Stimulated activated CD4-positive, alpha-beta T cell treated with anti-CD3 and anti-CD28 coated beads, Interleukin-2, amount 100 ng/mL, for 24 hours (primary cell): ENCODE measurements around the gene LSR.

Source experiments
- DNase-seq, 2 donors: peaks; one replicate each; pipeline ENCODE4 v3.0.0-alpha.2; 2020

Gene LSR

DNA sequence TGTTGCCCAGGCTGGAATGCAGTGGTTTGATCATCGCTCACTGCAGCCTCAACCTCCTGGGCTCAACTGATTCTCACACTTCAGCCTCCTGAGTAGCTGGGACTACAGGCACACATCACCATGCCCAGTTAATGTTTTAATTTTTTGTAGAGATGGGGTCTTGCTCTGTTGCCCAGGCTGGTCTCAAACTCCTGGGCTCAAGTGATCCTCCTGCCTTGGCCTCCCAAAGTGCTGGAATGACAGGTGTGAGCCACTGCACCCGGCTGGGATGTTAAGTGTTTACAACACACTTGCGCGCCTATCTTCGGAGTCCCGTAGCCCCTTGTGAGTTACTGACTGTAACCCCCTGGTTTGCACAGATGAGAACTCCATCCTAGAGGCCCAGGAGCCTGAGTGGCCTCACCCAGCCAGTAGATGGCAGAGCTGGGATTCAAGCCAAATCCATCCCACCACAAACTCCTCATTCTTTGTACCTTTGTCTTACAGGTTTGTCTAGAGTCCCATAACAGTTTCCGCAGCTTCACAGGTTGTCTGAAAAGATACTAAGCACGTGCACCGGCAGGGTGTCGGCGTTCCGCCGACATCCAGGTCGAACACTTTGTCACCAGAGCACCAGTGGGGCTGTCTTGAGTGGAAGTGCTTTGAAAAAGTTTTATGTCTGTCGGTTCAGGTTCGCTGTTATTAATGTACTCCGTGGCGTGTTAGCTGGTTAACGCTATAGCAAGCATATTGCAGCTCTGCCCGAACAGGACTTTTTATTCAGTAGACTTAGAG lies 57.9 kb downstream of the LSR start:
- no peak for DNase-seq

- no peak for DNase-seq
Measured at GRCh38 chr19:35307931-35308330, 59.1 kb downstream of the LSR start.

DNA sequence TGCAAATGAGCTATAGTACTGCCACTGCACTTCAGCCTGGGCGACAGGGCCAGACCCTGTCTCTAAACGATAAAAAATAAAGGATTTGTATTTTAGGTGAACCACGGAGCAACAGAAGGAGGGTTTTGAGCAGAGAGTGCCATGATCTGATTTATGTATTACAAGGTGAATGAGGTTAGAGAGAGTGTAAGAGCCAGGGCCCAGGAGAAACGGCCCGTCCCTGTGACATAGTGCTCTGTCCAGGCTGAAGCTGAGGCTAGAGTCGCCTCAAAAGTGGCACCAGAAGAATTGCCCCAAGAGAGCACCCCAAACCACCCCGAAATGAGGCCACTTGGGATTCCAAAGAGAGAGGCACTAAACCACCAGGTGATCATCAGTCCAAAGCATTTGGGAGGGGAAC lies 60.1 kb downstream of the LSR start:
- DNase-seq, result no peak

DNA sequence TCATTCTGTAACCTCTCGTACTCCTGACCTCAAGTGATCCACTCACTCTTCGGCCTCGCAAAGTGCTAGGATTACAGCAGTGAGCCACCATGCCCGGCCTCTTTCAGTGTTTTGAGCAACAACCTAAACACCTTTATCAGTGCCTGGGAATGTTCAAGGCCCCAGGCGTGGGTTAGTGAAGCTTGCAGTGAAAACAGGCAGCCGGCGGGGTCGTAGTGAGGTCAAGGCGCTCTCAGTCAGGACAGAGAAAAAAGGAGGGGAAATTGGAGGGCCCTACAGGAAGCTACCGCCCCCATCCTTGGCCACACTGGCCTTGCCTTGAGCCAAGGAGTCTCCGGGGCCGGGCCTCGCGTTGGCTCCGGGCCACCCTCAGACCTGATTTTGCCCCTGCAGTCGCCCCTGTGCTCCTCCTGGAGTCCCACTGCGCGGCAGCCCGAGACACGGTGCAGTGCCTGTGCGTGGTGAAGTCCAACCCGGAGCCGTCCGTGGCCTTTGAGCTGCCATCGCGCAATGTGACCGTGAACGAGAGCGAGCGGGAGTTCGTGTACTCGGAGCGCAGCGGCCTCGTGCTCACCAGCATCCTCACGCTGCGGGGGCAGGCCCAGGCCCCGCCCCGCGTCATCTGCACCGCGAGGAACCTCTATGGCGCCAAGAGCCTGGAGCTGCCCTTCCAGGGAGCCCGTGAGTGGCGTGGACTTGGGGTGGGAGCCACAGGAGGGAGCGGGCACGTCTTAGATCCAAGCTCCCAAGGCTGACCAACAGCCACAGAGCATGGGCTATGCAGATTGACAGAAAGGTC lies 60.9 kb downstream of the LSR start:
- no peak for DNase-seq

GRCh38 chr19:35310331-35310730 lies 61.5 kb downstream of the LSR start:
- DNase-seq, result no peak

DNA sequence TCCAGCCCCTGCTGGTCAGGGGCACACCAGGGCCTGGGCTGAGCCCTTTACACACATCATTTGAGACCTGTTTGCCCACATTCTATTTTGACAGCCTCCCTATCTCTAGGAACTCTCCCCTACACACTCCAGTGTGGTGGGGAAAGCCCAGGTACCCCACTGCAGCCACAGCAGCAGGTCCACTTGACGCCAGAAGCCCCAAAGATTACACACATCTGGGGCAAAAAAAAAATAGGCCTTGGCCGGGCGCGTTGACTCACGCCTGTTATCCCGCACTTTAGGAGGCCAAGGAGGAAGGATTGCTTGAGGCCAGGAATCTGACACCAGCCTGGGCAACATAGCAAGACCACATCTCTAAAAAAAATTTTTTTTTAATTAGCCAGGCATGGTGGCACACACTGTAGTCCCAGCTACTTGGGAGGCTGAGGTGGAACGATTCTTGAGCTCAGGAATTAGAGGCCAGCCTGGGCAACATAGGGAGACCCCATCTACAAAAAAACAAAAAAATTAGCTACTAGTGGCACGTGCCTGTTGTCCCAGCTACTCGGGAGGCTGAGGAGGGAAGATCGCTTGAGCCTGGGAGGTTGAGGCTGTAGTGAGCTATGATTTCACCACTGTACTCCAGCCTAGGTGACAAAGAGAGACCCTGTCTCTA lies 62.1 kb downstream of the LSR start:
- no peak for DNase-seq

DNA sequence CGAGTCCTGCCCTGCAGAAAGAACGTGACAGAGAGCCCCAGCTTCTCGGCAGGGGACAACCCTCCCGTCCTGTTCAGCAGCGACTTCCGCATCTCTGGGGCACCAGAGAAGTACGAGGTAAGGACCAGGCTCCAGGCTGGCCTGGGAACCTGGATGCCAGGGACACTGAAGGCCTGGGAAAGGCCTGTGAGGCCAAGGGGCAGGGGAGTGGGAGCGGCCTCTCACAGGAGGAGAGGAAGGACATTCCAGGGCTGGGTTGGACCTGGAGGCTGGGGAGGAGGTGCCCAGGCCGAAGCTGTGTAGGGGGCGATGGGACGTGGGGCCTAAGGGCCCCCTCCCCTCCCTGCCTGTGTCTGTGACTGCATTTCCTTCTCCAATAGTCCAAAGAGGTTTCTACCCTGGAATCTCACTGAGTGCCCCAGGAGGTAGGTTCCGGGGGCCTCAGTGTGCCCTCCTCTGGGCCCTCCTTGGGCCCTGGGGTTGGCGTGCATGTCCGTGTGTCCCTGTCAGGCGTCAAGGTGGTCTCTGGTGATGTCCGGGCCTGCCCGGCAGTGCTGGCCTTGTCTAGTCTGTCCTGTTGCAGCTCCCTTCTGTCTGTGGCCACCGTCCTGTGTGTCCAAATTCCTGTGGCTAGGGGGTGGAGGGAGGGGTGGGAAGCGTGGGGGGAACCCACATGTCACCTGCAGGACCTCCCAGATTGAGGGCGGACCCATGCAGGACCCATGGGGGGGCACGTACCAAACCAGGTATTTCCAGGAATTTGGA lies 63.3 kb downstream of the LSR start:
- no peak for DNase-seq

DNA sequence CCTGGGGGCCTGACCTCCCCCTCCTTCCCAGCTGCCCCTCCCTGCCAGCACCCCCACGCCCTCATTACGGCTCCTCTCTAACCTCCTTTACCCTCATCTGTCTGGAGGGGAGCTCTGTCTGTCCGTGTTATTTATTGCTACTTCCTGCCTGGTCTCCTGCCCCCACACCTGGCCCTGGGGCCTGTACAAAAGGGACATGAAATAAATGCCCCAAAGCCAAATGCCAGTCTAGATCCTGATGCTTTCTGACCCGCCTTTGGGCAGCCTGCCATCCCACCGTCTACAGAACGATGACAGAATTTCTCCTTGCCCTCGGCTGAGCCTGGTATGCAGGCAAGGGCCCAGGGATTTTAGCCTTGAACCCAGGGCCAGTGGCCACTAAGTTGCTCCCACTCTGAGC lies 64.8 kb downstream of the LSR start:
- no peak for DNase-seq

- DNase-seq, result no peak
Measured at GRCh38 chr19:35314031-35314430, 65.2 kb downstream of the LSR start.

- DNase-seq, result no peak
Measured at GRCh38 chr19:35314858-35315470, 66.2 kb downstream of the LSR start.

DNA sequence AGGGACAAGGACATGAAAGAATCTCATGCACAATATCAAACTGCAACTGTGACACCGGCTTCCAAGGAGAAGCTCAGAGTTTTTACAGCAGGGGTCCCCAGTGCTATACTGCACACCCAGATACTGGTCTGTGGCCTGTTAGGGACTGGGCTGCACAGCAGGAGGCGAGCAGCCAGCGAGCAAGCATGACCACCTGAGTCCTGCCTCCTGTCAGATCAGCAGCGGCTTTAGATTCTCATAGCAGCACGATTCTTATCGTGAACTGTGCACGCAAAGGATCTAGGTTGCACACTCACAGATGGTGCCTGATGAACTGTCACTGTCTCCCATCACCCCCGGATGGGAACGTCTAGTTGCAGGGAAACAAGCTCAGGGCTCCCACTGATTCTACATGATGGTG lies 67.1 kb downstream of the LSR start:
- no peak for DNase-seq

- DNase-seq, result no peak
Measured at GRCh38 chr19:35316560-35316959, 67.8 kb downstream of the LSR start.
